ENCODE data around the gene ENDOD1.
"Not testable (repeated sequence)": the region's sequence is repeated elsewhere in the genome, so short reads cannot be mapped to it uniquely, and the experiment has no call there.

The ENDOD1 gene

GRCh38 chr11:95103701-95104100 lies 14.1 kb downstream of the ENDOD1 start:
- DNase-seq (ENCODE audit: low read depth), result no peak

DNA sequence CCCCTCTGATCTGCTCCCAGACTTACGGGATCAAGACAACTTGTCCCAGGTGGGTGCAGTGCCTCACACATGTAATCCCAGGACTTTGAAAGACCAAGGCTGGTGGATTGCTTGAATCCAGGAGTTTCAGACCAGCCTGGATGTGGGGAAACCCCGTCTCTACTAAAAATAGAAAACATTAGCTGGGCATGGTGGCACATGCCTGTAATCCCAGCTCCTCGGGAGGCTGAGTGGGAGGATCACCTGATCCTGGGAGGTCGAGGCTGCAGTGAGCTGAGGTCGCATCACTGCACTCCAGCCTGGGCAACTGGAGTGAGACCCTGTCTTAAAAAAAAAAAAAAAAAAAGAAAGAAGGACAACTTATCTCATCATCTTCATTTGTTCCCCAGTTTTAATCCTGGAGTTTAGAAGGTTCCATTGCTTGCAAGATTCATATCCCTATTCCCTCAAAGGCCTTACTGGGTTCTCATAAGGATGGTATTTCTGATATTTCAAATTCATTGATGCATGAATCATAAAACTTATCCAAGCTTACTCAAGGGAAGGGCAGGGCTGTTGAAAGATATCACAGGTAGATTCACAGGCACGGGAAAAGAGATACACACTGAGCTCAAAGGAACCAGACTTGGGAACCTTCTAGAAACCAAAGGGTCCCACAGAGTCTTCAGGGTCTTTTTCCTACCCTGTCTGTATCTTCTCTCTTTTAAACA lies 14.6 kb downstream of the ENDOD1 start:
- DNase-seq (ENCODE audit: low read depth), result no peak

- DNase-seq (ENCODE audit: low read depth), result no peak
Measured at GRCh38 chr11:95104856-95105255, 15.2 kb downstream of the ENDOD1 start.

GRCh38 chr11:95108159-95108611 lies 18.5 kb downstream of the ENDOD1 start:
- DNase-seq (ENCODE audit: low read depth), result no peak

GRCh38 chr11:95108671-95109551 lies 19.3 kb downstream of the ENDOD1 start:
- DNase-seq (ENCODE audit: low read depth), result no peak

- DNase-seq (ENCODE audit: low read depth), result not testable (repeated sequence)
Measured at GRCh38 chr11:95111471-95111870, 21.8 kb downstream of the ENDOD1 start.

DNA sequence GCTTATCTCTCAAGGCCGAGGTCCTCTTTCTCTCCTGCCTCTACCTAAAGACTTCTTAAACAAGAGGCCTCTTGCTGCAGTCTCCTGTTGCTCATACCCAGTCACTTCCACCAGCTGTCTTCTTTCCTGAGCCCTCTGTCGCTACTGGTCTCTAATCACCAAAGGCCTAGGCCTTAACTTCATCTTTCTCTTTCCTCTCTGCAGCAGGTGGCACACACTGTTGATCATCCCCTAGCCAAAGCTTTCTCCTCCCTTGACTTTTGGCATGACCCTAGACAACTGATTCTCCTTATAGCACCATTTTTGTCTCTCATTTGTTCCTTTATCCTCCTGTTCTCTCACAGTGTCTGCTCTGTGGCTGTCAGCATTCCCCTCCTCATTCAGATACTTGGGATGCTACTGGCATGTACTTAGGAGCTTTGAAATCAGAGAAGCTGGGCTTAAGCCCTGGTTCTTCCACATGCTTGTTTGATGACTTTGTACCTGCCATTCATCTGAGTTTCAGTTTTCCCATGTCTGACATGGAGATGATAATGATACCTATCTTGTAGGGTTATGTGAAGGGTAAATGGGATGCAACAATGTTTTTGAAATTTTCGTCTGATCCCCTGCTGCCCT lies 22.4 kb downstream of the ENDOD1 start:
- DNase-seq (ENCODE audit: low read depth), result no peak

GRCh38 chr11:95115597-95115996 lies 26.0 kb downstream of the ENDOD1 start:
- no peak for DNase-seq (ENCODE audit: low read depth)

GRCh38 chr11:95119361-95120060 lies 29.9 kb downstream of the ENDOD1 start:
- no peak for DNase-seq (ENCODE audit: low read depth)

GRCh38 chr11:95121698-95122097 lies 32.1 kb downstream of the ENDOD1 start:
- no peak for DNase-seq (ENCODE audit: low read depth)

DNA sequence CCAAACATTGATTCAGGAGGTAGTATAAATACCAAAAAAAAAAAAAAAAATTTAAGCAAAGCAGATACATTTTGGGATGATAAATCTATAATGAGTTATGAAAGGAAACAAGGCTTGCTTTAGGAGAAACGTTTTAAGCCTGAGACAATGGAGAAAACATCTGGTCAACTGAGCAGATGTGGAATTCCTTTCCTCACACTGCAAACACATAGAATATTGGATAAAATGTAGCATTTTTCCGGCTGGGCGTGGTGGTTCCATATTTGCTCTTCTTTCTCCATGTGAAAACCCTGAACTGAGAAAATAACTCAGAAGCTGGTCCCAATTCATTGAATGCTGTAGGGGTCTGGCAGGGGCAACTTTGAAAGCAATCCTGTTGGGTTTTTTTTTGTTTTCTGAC lies 33.9 kb downstream of the ENDOD1 start:
- DNase-seq (ENCODE audit: low read depth), result no peak

DNA sequence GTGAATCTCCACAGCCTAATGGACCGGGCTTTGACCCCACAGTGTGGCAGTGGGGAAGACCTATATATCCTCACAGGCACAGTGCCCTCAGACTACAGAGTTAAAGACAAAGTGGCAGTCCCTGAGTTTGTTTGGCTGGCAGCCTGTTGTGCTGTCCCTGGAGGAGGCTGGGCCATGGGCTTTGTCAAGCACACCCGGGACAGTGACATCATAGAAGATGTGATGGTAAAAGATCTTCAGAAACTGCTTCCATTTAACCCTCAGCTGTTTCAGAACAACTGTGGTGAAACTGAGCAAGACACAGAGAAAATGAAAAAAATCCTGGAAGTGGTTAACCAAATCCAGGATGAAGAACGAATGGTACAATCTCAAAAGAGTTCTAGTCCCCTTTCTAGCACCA lies 39.0 kb downstream of the ENDOD1 start:
- no peak for DNase-seq (ENCODE audit: low read depth)

DNA sequence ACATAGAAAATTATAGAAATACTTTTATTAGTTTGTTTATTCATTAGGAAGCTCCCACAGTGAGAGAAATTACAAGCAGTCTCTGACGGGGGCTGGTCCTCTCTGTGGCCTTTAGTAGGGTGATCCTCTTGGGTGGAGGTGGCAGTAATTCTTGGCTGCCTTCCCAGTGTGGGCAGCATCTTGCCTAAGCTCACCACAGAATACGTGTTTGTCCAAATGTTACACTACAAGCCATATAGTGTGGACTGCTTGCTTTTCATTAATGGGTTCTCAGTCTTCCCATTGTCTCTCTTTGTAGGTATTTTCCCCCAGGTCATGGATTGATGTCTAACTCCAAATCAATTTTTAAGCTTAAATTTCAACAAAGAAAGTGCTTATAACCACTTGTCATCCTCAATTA lies 43.3 kb downstream of the ENDOD1 start:
- no peak for DNase-seq (ENCODE audit: low read depth)

DNA sequence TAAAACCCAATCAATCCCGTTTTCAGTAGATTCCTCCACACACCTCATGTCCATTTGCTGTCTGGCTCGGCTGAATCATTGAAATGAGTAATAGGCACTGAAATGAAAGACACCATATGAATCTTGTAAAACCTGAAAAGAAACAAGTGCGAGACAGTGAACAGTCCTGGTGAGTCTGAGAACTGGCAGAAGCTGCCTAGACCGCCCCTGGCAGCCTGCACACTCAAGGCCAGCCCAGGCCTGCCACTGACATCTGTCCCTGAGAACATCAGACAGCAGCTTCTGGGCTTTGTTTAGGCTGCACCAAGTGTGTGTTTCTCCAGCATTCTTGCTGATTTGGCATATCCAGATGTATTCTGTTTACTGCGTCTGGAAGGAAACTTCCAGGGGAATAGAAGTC lies 44.8 kb downstream of the ENDOD1 start:
- DNase-seq (ENCODE audit: low read depth), result no peak

DNA sequence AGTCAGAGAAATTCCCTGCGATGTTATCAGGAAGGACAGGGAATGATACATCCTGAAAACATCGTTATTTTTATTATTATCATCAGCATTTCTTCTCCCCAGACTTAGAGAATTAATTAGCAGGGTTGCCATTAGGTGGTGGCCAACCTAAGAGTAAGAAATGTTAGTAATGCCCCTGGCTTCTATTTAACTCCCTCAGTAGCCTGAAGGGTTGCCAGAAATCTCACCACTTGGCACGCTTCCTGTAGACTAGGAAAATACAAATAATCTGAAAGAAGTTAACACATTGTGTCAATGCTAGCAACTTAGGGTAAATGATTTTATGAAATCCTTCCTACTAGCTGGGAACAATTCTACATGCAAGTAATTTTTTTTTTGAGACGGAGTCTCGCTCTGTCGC lies 45.5 kb downstream of the ENDOD1 start:
- DNase-seq (ENCODE audit: low read depth), result no peak

GRCh38 chr11:95135880-95136279 lies 46.2 kb downstream of the ENDOD1 start:
- DNase-seq (ENCODE audit: low read depth), result no peak

- DNase-seq (ENCODE audit: low read depth), result not testable (repeated sequence)
Measured at GRCh38 chr11:95136747-95137146, 47.1 kb downstream of the ENDOD1 start.

GRCh38 chr11:95137299-95137698 lies 47.7 kb downstream of the ENDOD1 start:
- DNase-seq (ENCODE audit: low read depth), result no peak

DNA sequence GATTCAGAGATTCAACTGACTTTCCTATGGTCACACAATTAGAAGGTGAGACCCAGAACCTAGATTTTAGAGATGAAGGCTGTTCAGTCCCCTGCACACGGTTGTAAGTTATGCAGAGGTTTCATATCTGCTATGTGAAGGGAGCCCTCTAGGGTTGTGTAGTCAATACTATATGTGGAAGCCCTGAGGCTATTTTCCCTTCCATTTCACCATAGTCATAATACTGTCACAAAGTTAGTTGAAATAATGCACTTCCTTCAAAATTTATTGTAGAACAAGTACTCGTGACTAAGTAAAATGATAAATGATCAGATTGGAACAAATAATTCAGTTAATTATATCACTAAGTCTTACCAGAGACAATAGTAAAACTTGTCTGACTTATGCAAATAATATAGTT lies 48.8 kb downstream of the ENDOD1 start:
- no peak for DNase-seq (ENCODE audit: low read depth)

- no peak for DNase-seq (ENCODE audit: low read depth)
Measured at GRCh38 chr11:95140397-95141033, 50.9 kb downstream of the ENDOD1 start.

DNA sequence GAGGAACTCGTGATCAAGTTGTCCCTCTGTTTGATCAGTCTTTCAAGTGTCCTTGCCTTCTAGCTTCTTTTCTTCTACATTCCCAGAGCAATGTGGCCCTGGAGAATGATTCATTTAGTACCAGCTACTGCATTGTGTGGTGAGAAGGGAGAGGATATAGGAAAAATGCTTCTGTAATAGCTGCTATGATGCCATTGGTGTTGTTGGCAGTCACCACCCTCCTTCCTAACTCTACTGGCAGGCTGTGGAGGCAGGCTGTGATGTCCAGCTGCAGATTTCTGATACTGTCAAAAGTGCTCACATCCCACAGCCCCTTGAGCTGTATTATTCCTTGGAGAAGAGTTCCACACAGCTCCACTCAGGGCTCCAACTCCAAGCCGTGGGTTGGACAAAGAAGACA lies 52.8 kb downstream of the ENDOD1 start:
- no peak for DNase-seq (ENCODE audit: low read depth)

All from activated gamma-delta T cell treated with anti-CD3 and anti-CD28 coated beads, Interleukin-2, amount 50 U/mL, for 16 hours (primary cell).